ENCODE results near the gene KCTD13. TPM values are rescaled to one million over a fixed set of nuclear protein-coding genes. Genes with fewer than 3 reads are reported as not detected.
A peak's percentile ranks its signal among the peaks of the same experiment; 100 is the strongest.
"Not testable (repeated sequence)": the region's sequence is repeated elsewhere in the genome, so short reads cannot be mapped to it uniquely, and the experiment has no call there.

KCTD13 gene
- total RNA-seq, 1 donor from 2014 or later: 15.7 TPM

DNA sequence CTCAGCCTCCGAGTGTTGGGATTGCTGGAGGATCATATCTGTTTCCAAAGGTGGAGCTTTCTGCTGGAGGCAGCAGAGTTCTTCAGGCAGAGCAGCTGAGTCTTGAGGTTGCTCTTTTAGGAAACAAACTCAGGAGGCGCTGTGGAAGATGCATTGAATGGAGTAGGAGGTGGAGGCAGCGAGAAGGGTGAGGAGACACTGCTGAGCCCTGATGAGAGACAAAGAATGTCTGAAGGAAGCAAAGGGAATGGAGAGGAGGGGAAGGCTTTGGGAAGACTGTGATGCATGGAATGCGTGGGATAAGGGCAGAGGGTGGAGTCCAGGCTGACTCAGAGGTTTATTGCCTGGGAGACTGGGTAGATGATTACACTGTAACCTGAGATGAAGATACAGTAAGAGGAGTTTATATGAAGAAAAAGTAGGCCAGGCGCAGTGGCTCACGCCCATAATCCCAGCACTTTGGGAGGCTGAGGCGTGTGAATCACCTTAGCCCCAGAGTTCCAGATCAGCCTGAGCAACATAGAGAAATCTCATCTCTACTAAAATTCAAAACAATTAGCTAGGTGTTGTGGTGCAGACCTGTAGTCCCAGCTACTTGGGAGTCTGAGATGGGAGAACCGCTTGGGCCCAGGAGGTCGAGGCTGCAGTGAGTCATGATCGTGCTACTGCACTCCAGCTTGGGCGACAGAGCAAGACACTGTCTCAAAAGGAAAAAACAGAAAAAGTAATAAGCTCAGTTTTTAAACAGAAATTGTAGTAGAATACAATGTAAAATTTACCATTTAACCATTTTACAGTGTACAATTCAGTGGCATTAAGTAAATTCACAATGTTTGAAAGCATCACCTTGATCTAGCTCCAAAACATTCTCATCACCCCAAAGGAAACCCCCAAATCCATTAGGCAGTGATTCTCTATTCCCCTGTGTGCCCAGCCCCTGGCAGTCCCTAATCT lies 18.1 kb upstream of the KCTD13 start:
- DNase-seq: peak; percentile 38

DNA sequence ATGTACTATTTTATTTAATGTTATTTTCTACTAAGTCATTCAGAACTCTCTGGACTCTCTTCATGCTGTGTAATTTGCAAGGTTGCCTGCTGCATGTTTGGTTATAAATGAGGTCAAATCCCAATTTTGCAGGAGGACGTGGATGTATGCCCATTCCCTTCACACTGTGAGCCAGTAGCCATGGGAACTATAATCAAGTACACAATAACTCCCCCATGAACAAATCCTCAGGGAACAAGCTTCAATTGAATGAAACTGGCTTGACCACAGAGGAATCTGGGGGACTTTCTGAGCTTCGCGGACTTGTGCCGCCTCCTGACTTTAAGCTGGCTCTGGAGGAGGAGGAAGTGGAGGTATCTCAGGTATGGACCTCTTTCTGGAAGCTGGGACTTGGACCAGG lies 14.6 kb upstream of the KCTD13 start:
- no peak for DNase-seq

DNA sequence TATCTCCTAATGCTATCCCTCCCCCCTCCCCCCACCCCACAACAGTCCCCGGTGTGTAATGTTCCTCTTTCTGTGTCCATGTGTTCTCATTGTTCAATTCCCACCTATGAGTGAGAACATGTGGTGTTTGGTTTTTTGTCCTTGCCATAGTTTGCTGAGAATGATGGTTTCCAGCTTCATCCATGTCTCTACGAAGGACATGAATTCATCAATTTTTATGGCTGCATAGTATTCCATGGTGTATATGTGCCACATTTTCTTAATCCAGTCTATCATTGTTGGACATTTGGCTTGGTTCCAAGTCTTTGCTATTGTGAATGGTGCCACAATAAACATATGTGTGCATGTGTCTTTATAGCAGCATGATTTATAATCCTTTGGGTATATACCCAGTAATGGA lies 5.7 kb upstream of the KCTD13 start:
- DNase-seq: not testable (repeated sequence)

DNA sequence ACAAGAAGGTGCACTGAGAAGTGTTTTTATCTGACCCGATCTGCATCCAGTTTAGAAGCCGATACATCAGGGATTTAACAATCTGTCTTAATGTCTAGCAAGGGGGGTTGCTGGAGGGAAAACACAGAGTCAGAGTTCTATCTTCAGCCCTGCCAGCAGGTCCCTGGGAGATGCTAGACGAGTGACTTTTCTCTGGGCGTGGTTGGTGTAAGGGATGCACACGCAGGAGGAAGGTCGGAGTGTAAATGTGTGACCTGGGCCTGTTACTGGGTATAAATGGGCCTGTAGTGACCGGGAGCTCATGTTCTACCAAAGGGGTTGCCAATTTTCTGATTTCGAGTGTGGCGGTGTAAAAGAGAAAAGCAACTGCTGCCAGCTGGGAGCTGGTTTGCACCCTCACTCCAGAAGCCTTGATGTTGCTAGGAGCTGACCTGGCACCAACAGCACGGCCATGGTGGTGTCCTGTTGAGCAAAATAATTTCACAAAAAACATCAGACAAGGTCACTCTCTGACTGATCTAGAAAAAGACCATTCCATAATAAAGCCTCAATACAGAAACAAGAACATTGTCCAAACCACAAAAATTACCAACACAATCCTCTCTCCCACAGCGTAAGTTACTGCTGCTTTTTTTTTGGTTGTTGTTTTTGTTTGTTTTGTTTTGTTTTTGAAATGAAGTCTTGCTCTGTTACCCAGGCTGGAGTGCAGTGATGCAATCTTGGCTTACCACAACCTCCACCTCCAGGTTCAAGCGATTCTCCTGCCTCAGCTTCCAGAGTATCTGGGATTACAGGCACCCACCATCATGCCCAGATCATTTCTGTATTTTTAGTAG lies 1.3 kb upstream of the KCTD13 start:
- DNase-seq: no peak

DNA sequence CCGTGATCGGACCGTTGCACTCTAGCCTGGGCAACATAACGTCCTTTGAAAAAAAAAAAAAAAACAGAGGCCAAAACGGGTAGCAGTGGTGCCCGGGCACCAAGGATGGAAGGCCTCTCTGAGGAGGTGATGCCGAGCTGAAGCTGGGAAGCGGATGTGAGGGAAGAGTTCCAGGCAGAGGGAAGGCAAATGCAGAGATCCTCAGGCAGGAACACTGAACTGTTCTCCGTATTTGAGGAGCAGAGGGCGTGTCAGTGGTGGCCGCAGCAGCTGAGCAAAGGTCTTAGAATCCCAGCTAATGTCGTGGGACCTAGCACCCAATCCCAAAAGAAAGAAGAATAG lies 656 bp upstream of the KCTD13 start:
- DNase-seq: no peak

DNA sequence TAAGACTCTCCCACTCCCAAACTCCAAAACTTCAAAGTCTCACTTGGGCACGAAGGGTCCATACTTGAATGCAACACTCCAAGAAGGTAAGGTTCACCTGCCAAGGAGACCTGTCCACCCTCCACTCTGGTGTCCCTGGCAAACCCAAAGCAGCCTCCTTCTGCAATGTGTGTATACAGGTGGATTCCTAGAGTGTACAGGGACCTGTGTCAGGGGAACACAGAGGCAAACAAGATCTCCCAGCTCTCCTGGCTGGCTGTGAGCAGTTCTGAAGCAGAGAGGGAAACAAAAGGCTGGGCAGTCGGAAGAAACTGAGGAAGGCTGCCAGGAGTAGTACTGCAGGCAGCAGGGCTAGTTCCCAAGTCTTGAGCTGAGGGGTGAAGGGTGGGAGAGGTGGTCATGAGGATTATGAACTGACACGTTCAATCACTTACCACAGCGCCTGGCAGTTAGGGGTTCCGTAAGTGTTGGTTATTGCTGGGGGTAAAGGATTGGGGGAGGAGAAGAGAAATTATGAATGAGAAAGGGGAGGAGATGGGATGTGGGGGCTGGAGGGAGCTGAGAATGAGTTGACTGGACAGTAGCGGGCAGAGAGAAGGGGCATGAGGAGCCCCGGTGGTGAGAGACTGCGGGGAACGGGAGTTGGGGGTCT lies 795 bp downstream of the KCTD13 start:
- DNase-seq: peak; percentile 45

DNA sequence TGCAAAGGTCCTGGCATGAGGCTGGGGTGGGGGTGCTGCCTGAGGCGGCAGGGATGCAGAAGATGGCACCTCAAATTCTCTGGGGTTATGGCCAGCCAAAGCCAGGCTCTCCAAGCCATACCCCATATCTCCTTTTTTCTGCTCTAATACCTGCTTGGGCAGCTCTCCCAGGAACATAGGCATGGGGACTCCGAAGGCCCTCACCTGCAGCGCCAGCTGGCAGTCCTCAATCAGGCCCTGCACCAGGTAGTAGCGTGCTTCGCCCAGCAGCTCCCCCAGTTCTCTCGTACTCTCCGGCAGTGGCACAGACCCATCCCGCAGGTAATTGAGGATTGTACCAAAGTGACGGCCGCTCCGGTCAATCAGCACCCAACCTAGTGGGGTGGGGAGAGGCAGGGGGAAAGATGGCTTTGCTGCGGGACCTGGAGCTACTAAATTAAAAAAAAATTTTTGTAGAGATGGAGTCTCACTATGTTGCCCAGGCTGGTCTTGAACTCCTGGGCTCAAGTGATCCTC lies 3.0 kb downstream of the KCTD13 start:
- no peak for DNase-seq

DNA sequence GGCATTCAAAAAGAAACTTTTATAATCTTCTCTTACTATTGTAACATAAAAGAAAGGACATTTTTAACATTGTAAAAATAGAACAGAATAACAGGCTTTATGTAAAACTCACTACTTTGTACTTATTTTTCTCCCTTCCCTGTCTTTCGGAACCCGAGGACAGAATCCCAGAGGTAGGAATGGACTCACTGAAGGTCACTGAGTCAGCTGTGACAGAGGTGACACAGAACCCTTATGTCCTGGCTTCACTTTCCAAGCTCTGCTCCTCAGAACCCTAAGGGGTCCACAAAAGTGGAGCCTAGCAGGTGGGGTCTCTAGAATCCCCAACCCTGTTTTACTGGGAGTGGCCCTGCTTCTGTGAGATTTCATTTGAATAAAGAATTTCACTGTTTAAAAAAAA lies 3.7 kb downstream of the KCTD13 start:
- no peak for DNase-seq

DNA sequence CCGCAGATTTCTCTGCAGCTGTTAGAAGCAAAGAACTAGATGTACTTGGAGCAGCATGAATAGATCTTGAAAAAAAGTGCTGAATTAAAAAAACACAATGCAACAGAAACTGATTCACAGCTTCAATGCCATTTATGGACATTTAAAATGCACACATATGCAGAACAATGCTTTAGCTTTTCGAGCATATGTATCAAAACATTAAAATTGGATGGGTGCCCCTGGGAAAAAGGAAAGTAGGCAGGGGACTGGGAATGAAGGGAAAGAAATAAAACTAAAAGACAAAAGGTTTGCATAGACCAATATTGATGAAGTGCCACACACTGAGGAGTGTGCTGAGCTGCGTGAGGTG lies 5.0 kb downstream of the KCTD13 start:
- DNase-seq: peak; percentile 20

DNA sequence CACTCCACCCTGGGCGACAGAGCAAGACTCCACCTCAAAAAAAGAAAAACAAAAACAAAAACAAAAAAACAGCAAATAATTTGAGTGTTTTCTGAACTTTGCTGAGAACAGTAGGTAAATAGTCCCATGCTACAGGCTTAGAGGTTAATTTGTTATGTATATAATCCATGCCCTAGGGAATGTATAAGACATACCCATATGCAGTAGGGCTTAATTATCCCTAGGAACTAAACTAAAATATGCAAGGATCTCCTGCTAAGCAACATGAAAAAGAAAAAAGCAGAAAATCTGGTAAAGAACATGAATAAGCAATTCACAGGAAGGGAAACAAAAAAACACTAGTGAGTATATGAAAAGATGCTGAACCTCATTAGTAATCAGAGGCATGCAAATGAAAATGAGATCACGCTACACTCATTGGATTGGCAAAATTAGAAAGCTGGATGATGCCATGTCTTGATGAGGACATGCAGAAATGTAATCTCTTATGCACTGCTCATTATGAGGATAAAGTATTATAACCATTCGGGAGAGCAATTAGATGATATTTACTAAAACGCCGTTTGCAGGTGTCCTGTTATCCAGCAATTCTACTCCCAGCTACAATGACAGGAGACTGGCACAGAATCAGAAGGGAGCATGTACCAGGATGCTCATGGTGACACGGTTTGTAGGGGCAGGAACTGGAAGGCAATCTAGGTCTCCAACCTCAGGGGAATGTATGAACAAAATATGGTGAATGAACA lies 5.6 kb downstream of the KCTD13 start:
- no peak for DNase-seq

DNA sequence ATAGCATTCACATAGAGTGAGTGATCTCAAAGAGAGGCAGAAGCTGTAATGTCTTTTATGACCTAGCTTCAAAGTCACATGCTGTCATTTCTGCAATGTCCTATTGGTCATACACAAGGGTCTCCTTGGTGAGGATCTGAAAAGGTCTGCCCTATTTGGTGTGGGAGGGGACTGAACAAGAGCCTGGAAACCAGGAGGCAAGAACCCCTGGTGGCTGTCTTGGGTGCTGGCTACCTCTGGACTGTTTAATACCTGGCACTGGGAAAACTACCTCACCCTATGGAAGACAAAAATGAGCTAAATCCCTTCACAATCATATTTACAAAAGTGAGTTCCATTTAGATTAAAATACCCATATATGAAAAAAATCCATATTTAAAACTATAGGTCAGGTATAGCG lies 9.0 kb downstream of the KCTD13 start:
- peak; percentile 3 for DNase-seq

DNA sequence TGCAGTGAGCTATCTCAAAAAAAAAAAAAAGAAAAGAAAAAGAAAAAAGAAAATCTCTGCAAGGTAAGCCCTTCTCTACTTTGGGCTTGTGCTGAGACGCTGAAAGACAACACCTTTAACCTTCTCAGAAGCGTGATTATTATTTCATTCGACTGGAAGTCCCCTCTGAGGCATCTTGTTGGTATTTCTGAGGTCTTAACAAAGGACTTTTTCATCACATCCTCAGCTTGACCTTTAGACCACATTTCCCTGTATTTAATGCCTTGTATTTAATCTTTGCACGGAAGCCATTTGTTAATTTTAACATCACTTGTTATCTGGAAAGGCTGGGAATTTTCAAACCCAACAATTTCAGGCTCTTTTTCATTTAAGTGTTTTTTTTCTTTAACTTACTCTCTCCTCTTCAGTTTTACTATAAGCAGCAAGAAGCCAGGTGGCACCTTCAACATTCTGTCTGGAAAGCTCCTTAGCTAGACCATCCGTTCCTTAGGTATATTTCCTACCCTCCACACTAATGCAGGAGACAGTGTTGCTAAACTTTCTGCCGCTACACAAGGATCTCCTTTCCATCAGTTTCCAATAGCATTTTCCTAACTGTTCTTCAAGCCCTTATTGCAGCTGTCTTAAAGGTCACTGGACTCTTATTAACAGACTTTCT lies 10.3 kb downstream of the KCTD13 start:
- peak; percentile 79 for DNase-seq

DNA sequence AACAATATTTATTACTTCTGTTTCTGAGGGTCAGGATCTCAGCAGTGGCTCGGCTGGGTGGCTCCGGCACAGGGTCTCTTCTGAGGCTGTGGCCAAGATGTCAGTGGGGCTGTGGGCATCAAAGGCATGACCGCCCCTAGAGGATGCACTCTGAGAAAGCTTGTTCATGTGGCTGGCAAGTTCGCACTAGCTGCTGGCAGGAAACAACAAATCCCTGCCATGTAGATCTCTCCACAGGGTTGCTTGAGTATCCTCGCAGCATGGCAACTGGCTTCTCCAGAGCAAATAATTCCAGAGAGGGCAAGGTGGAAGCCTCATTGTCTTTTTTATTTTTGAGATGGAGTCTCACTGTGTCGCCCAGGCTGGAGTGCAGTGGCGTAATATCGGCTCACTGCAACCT lies 12.5 kb downstream of the KCTD13 start:
- no peak for DNase-seq

DNA sequence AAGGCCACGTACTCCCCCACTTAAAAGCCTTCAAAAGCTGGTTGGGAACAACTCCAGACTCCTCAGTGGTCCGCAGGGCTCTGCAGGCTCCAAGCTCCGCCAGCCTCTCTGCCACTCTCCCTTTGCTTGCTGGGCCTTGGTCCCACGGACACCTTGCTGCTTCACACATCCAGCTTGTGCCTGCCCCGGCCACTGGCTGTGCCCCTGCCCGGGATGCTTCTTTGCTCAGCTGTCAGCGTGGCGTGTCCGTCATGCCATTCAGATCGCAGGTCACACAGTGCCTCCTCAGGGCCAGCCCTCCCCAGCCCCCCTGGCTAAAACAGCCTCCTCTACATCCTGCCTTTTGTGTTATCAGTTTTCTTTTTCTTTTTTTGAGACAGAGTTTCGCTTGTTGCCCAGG lies 13.9 kb downstream of the KCTD13 start:
- DNase-seq: no peak

DNA sequence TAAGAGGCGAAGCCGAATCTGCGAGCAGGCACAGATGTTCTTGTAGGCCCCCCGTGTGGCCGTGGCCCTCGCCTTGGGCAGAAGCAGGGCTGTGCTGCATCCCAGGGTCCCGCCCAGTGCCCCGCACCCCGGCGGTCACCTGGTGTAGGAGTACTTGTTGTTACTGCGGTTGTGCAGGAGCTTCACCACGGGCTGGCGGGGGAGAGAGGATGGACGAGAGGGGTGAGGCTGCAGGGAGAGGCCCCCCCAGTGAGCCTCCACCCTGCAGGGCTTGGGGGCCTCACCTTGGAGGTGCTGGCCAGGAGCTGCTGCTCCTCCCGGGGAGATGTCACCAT lies 14.4 kb downstream of the KCTD13 start:
- DNase-seq: no peak

DNA sequence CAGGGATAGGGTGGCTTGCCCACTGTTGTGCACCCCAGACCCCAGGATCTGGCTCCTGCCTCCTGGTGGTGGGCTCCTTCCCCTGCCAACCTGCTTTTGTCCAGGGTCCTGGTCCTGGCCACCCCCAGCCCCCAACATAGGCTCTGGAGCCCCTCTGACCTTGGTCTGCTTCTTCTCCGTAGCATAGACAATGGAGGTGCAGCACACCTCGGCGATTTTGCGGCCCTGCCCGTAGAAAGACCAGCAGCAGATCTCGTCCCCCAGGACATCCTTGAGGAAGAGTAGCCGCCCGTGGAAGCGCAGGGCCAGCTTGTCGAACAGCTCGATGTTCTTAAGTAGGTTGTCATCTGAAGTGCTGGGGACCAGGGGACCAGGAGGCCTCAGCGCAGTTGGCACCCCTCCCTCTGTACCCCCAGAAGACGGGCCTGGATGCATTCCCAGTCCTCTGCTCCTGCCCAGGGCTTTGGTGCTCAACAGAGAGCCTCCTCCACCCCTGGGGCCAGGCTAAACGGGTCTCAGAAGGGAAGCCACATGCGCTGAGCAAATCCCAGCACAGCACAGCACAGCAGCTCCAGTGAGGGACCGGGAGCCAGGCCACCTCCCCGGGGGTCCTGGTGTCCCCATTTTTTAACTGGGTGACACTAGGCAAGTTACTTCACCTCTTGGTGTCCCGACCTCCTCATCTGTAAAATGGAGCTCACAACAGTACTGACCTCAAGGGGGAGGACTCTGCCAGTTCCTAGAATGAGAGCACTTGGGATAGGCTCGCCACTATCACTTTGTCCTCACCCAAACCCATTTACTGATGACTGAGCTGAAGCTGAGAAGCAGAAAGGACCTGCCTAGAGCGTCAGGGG lies 15.0 kb downstream of the KCTD13 start:
- DNase-seq: no peak

DNA sequence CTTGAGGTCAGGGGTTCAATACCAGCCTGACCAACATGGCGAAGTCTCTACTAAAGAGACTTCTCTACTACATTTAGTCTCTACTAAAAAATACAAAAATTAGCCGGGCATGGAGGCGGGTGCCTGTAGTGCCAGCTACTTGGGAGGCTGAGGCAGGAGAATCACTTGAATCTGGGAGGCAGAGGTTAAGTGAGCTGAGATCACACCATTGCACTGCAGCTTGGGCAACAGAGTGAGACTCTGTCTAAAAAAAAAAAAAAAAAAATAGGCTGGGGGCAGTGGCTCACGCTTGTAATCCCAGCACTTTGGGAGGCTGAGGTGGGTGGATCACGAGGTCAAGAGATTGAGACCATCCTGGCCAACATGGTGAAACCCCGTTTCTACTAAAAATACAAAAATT lies 16.2 kb downstream of the KCTD13 start:
- DNase-seq: not testable (repeated sequence)

DNA sequence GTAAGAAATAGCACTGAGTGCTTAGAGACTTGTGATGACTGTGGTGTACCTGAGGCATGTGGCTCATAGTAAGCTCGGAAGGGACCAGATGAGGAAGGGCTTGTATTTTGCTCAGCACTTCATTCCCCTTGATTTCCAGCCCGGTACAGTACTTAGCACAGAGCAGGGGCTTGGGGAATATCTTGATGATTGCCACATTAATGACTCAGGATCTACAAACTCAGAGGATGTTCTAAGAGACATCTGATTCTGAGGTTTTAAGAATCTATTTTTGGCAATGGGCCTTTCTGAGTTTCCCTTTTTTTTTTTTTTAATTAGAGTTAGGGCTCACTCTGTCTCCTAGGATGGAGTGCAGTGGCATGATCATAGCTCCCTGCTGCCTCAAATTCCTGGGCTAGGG lies 16.6 kb downstream of the KCTD13 start:
- no peak for DNase-seq

DNA sequence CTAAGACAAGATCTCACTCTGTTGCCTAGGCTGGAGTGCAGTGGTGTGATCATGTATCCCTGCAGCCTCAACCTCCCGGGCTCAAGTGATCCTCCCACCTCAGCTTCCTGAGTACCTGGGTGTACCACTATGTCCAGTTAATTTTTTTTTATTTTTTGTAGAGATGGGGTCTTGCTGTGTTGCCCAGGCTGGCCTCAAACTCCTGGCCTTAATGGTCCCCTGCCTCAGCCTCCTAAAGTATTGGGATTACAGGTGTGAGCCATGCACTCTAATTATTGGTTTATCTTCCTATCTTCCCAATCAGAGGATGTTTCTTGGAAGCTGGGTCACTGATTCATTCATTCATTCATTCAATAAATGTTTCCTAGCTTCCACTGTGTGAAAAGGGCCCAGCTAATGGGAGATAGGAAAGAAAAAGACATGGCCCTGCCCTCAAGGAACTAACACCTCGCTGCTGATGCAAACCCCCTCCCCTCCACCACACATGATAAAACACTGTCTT lies 17.3 kb downstream of the KCTD13 start:
- DNase-seq: no peak

DNA sequence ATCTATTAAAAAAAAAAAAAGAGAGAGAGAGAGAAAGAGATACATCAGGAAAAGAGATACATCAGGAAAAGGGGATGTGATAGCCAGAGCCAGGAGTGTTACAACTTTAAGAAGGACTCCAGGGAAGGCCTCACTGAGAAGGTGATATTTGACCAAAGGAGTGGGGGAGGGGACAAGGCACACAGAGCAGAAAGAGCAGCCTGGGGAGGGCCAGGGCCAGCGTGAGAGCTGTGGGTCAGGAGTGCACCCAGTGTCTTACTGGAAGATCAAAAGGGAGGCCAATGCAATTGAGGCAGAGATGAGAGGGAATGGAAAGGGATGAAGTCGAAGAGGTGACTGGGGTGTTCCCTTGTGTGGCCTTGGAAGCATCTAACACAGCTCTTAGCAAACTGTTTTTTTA lies 18.1 kb downstream of the KCTD13 start:
- DNase-seq: no peak
